H9 (cell line): ENCODE data around the gene CHD6. TPM values are rescaled to one million over a fixed set of nuclear protein-coding genes. Genes with fewer than 3 reads are reported as not detected.

ENCODE experiments used
- DNase-seq: peaks from one replicate; pipeline ENCODE4 v3.0.0-alpha.2; 2017
- H2AFZ ChIP-seq: one replicate; pipeline ENCODE4 v1.6.1; 2013; ENCODE audit warnings: mild to moderate bottlenecking, low read length, control low read depth, moderate library complexity
- H2AK5ac ChIP-seq: 2 replicates; pipeline ENCODE4 v1.6.1; 2013; ENCODE audit warnings: low read length, control low read depth, mixed read lengths; ENCODE audit not compliant: insufficient read length
- H2BK120ac ChIP-seq: one replicate; pipeline ENCODE4 v1.6.1; 2013; ENCODE audit warnings: low read depth, mild to moderate bottlenecking, low read length, control low read depth, inconsistent platforms; ENCODE audit not compliant: poor library complexity, severe bottlenecking
- H2BK12ac ChIP-seq: 2 replicates; pipeline ENCODE4 v1.6.1; 2013; ENCODE audit warnings: low read length, control low read depth, mixed read lengths, low read depth; ENCODE audit not compliant: insufficient read length
- H2BK15ac ChIP-seq: 2 replicates; pipeline ENCODE4 v1.6.1; 2013; ENCODE audit warnings: low read depth, low read length, control low read depth
- H2BK20ac ChIP-seq: one replicate; pipeline ENCODE4 v1.6.1; 2013; ENCODE audit warnings: low read depth, mild to moderate bottlenecking, low read length, control low read depth, inconsistent platforms; ENCODE audit not compliant: poor library complexity, severe bottlenecking
- H2BK5ac ChIP-seq: 2 replicates; pipeline ENCODE4 v1.6.1; 2013; ENCODE audit warnings: low read length, control low read depth, mixed read lengths; ENCODE audit not compliant: insufficient read length
- H3K14ac ChIP-seq: 2 replicates; pipeline ENCODE4 v1.6.1; 2013; ENCODE audit warnings: low read length, control low read depth; ENCODE audit not compliant: insufficient read depth
- H3K18ac ChIP-seq: 2 replicates; pipeline ENCODE4 v1.6.1; 2013; ENCODE audit warnings: low read depth, mild to moderate bottlenecking, mixed read lengths, low read length, control low read depth; ENCODE audit not compliant: insufficient read length
- H3K23ac ChIP-seq: 2 replicates; pipeline ENCODE4 v1.6.1; 2013; ENCODE audit warnings: low read length, control low read depth, mixed read lengths, low read depth; ENCODE audit not compliant: insufficient read length
- H3K23me2 ChIP-seq: 2 replicates; pipeline ENCODE4 v1.6.1; 2013; ENCODE audit warnings: low read depth, mild to moderate bottlenecking, mixed read lengths, low read length, control low read depth; ENCODE audit not compliant: insufficient read length, poor library complexity, severe bottlenecking
- H3K27ac ChIP-seq: 2 replicates; pipeline ENCODE4 v1.5.1; 2013; ENCODE audit warnings: low read length, control low read depth, mixed read lengths, low read depth; ENCODE audit not compliant: insufficient read length
- H3K27me3 ChIP-seq: 2 replicates; pipeline ENCODE4 v1.6.1; 2013; ENCODE audit warnings: low read length, control low read depth, inconsistent platforms; ENCODE audit not compliant: insufficient read depth
- H3K4ac ChIP-seq: 2 replicates; pipeline ENCODE4 v1.6.1; 2013; ENCODE audit warnings: low read depth, mild to moderate bottlenecking, control low read depth, inconsistent platforms, low read length, moderate library complexity
- H3K4me1 ChIP-seq: 2 replicates; pipeline ENCODE4 v1.6.1; 2013; ENCODE audit warnings: low read length, control low read depth, inconsistent platforms; ENCODE audit not compliant: insufficient read depth
- H3K4me2 ChIP-seq: 2 replicates; pipeline ENCODE4 v1.6.1; 2013; ENCODE audit warnings: low read length, control low read depth, mixed read lengths; ENCODE audit not compliant: insufficient read length, insufficient read depth
- H3K56ac ChIP-seq: 2 replicates; pipeline ENCODE4 v1.6.1; 2013; ENCODE audit warnings: low read depth, mild to moderate bottlenecking, mixed read lengths, low read length, control low read depth; ENCODE audit not compliant: insufficient read length
- H3K79me1 ChIP-seq: 2 replicates; pipeline ENCODE4 v1.6.1; 2013; ENCODE audit warnings: low read depth, mild to moderate bottlenecking, moderate library complexity, low read length, control low read depth, inconsistent platforms; ENCODE audit not compliant: insufficient read depth, poor library complexity, severe bottlenecking
- H3K79me2 ChIP-seq: 2 replicates; pipeline ENCODE4 v1.6.1; 2013; ENCODE audit warnings: low read length, control low read depth, inconsistent platforms; ENCODE audit not compliant: insufficient read depth
- H3K9ac ChIP-seq: 2 replicates; pipeline ENCODE4 v1.6.1; 2013; ENCODE audit warnings: low read length, control low read depth, mixed read lengths; ENCODE audit not compliant: insufficient read length; ENCODE audit errors: extremely low read depth
- H3K9me3 ChIP-seq: one replicate; pipeline ENCODE4 v1.6.1; 2013; ENCODE audit warnings: low read depth, low read length, inconsistent platforms; ENCODE audit not compliant: control insufficient read depth
- H3T11ph ChIP-seq: one replicate; pipeline ENCODE4 v1.6.1; 2013; ENCODE audit warnings: mild to moderate bottlenecking, low read length, control low read depth, inconsistent platforms
- H4K20me1 ChIP-seq: one replicate; pipeline ENCODE4 v1.6.1; 2013; ENCODE audit not compliant: control insufficient read depth, insufficient read length, insufficient read depth
- H4K5ac ChIP-seq: 2 replicates; pipeline ENCODE4 v1.6.1; 2013; ENCODE audit warnings: low read depth, mild to moderate bottlenecking, mixed read lengths, low read length, control low read depth; ENCODE audit not compliant: insufficient read length
- H4K8ac ChIP-seq: replicated peaks from 2 replicates; pipeline ENCODE4 v1.6.1; 2013; ENCODE audit warnings: low read length, control low read depth, mixed read lengths, low read depth; ENCODE audit not compliant: insufficient read length
- H4K91ac ChIP-seq: 2 replicates; pipeline ENCODE4 v1.6.1; 2013; ENCODE audit warnings: low read depth, mild to moderate bottlenecking, moderate library complexity, mixed read lengths, low read length, control low read depth; ENCODE audit not compliant: insufficient read length
- H3K27ac Mint-ChIP-seq, 3 experiments: 2 replicates in 2 of 3; 3 replicates in 1 of 3; pipeline ENCODE4 v1.8.0; 2020 to 2021; ENCODE audit warnings: mixed read lengths in 3 of 3, mild to moderate bottlenecking in 1 of 3, moderate library complexity in 1 of 3
- H3K27me3 Mint-ChIP-seq: 2 replicates; pipeline ENCODE4 v1.8.0; 2021; ENCODE audit warnings: low read depth, mild to moderate bottlenecking, moderate library complexity, mixed read lengths
- H3K36me3 Mint-ChIP-seq, 3 experiments: 2 replicates in 2 of 3; 3 replicates in 1 of 3; pipeline ENCODE4 v1.8.0; 2020 to 2021; ENCODE audit warnings: low read depth in 3 of 3, mixed read lengths in 3 of 3; ENCODE audit not compliant: insufficient read depth in 1 of 3
- H3K4me1 Mint-ChIP-seq, 2 experiments: 2 replicates each; pipeline ENCODE4 v1.8.0; 2020; ENCODE audit warnings: mixed read lengths in 2 of 2
- H3K4me3 Mint-ChIP-seq, 2 experiments: 2 replicates in 1 of 2; 3 replicates in 1 of 2; pipeline ENCODE4 v1.8.0; 2020 to 2021; ENCODE audit warnings: mild to moderate bottlenecking in 2 of 2, mixed read lengths in 2 of 2, moderate library complexity in 1 of 2
- H3K9me3 Mint-ChIP-seq, 2 experiments: 2 replicates in 1 of 2; 3 replicates in 1 of 2; pipeline ENCODE4 v1.8.0; 2020; ENCODE audit warnings: mild to moderate bottlenecking in 2 of 2, mixed read lengths in 2 of 2, moderate library complexity in 1 of 2
- CTCF ChIP-seq: fragments of 200-600 bp; sonication (generic); conservative IDR thresholded peaks from 3 replicates; pipeline ENCODE4 v1.8.0; 2021; ENCODE audit warnings: antibody characterized with exemption, mild to moderate bottlenecking
- WGBS: extraction: QIAGEN DNeasy Blood & Tissue Kit; methylation state at CpG from one replicate; pipeline ENCODE4 v1.1.7; 2013; ENCODE audit warnings: missing lambda C conversion rate, low lambda C conversion rate, mixed read lengths; ENCODE audit not compliant: insufficient read length; ENCODE audit errors: extremely low coverage; 5-methylcytosine and 5-hydroxymethylcytosine counted together
- total RNA-seq: library from RNA; stranded (reverse); gene quantifications from 2 replicates; pipeline ENCODE4 v1.2.1, GENCODE V29; 2021

The CHD6 gene
- total RNA-seq, 1 experiment from 2014 or later = 51.5 TPM

DNA sequence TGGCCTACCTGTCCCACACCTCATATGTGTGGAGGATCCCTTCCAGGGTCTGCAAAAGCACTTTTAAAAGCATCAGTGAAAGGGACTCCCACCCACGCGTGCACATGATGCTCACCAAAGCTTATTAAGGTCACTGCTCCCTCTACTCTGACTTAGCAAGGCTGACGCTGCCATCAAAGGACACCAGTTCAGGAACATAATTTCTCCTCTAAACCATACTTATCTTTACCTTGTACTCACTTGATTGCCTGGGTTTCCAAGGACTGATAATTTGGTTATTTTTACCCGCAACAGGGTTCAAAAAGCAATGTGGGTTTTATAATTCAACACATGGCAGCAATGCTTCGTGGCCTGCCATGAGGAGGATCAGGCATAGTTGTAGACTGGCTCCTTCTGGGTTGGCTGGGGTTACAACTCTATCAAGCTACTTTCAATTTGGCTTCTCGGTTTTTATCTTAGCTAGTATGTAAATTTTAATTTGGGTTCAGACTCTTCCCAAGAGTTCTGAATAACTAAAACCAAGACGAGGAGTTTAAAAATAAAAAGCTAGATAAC, 199.4 kb downstream of the CHD6 start:
- no peak overlapping the region for H4K5ac ChIP-seq
- no peaks in the 10 kb centered on the region for H3K9me3 Mint-ChIP-seq
- H3K4me1 Mint-ChIP-seq = no peaks in the 10 kb centered on the region
- H3K23me2 ChIP-seq = no peaks in the 10 kb centered on the region
- no peaks in the 10 kb centered on the region for H3K27me3 ChIP-seq
- H3K56ac ChIP-seq = no peak overlapping the region
- H3T11ph ChIP-seq = no peak overlapping the region
- H3K4me3 Mint-ChIP-seq = no peak overlapping the region
- H3K4ac ChIP-seq = no peak overlapping the region
- H3K9me3 ChIP-seq = no peaks in the 10 kb centered on the region
- H4K91ac ChIP-seq = no peak overlapping the region
- H2AK5ac ChIP-seq = no peak overlapping the region
- DNase-seq = no peak
- no peak overlapping the region for H2BK20ac ChIP-seq
- H4K20me1 ChIP-seq = no peaks in the 10 kb centered on the region
- H2BK5ac ChIP-seq = no peak overlapping the region
- TF ChIP-seq CTCF = no peak
- H3K23ac ChIP-seq = no peak overlapping the region
- H4K8ac ChIP-seq = no peak overlapping the region
- H2BK12ac ChIP-seq = no peak overlapping the region
- H3K79me2 ChIP-seq = no peaks in the 10 kb centered on the region
- no peak overlapping the region for H3K14ac ChIP-seq
- no peak overlapping the region for H3K4me2 ChIP-seq
- no peak overlapping the region for H2BK120ac ChIP-seq
- no peaks in the 10 kb centered on the region for H3K79me1 ChIP-seq
- peaks cover 39 to 83% (median 82%) of the 10 kb centered on the region in 3 experiments; a peak in 6 of 7 replicates for H3K36me3 Mint-ChIP-seq
- H3K18ac ChIP-seq = no peak overlapping the region
- no peak overlapping the region for H3K9ac ChIP-seq
- H3K27me3 Mint-ChIP-seq = no peaks in the 10 kb centered on the region
- H2AFZ ChIP-seq = no peak overlapping the region
- H3K27ac Mint-ChIP-seq = no peak overlapping the region
- no CpG with 5 or more reads among the region's 7 CpGs for WGBS
- H2BK15ac ChIP-seq = no peak overlapping the region
- no peaks in the 10 kb centered on the region for H3K4me1 ChIP-seq
- H3K27ac ChIP-seq = no peak overlapping the region
